ENCODE data around the gene CWF19L2. TPM values are rescaled to one million over a fixed set of nuclear protein-coding genes. Genes with fewer than 3 reads are reported as not detected.

The CWF19L2 gene
- total RNA-seq, 3 donors from 2014 or later, result 9.0 to 20.2 (median 12.7) TPM

DNA sequence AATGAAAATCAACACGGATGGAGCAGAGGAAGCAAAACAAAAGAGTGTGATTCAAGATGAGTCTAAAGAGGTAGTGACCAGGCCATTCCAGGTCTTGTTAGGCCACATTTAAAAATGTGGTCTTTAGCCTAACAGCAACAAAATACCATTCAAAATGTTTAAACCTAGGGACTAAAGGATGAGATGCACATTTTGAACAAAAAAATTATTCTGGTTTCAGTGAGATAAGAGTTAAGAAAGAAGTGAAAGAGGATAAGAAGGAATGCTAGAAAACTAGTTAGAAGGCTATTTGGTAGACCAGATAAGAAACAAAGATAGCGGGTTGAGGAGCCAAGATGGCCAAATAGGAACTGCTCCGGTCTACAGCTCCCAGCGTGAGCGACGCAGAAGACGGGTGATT lies 85.2 kb downstream of the CWF19L2 start:
- H3K4me1 ChIP-seq (ENCODE audit: low read depth), result no peaks in the 10 kb centered on the region
- H3K4me3 ChIP-seq, result no peak overlapping the region
- H3K36me3 ChIP-seq (ENCODE audit: low read depth), result no peaks in the 10 kb centered on the region
- intact Hi-C loops (cut with DNase I, micrococcal nuclease), result no loop called here
- ATAC-seq (no peak), DNase-seq (no peak)
- no peaks in the 10 kb centered on the region for H3K9me3 ChIP-seq
- TF ChIP-seq, protein P1, sequence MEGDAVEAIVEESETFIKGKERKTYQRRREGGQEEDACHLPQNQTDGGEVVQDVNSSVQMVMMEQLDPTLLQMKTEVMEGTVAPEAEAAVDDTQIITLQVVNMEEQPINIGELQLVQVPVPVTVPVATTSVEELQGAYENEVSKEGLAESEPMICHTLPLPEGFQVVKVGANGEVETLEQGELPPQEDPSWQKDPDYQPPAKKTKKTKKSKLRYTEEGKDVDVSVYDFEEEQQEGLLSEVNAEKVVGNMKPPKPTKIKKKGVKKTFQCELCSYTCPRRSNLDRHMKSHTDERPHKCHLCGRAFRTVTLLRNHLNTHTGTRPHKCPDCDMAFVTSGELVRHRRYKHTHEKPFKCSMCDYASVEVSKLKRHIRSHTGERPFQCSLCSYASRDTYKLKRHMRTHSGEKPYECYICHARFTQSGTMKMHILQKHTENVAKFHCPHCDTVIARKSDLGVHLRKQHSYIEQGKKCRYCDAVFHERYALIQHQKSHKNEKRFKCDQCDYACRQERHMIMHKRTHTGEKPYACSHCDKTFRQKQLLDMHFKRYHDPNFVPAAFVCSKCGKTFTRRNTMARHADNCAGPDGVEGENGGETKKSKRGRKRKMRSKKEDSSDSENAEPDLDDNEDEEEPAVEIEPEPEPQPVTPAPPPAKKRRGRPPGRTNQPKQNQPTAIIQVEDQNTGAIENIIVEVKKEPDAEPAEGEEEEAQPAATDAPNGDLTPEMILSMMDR (IDR thresholded peaks at IDR 0.05), result no peak

DNA sequence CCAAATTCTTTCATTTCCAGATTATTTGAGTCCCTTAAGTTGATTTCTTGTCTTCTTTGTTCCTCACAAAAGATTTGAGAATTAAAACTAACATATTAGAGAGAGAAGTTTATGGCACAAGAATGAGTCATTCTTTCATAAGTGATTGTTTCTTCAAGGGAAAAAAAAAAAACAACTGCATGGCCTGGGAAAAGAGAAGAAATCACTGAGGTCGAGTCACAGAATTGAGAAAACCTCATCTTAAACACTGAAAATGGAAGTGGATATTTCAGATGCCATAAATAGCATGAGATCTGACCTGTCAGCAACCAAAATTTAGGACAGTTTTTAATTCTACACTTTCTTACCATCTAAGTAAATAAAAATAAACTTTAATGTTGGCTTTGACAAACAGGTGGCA lies 87.2 kb downstream of the CWF19L2 start:
- DNase-seq, result no peak
- Histone ChIP-seq H3K9me3 (no peaks in the 10 kb centered on the region), H3K36me3 (ENCODE audit: low read depth) (no peaks in the 10 kb centered on the region), H3K4me3 (no peak overlapping the region), H3K4me1 (ENCODE audit: low read depth) (no peaks in the 10 kb centered on the region)
- no peak for ATAC-seq
- intact Hi-C loops (cut with DNase I, micrococcal nuclease), result no loop called here
- TF ChIP-seq, protein P1 (IDR thresholded peaks at IDR 0.05), result no peak

DNA sequence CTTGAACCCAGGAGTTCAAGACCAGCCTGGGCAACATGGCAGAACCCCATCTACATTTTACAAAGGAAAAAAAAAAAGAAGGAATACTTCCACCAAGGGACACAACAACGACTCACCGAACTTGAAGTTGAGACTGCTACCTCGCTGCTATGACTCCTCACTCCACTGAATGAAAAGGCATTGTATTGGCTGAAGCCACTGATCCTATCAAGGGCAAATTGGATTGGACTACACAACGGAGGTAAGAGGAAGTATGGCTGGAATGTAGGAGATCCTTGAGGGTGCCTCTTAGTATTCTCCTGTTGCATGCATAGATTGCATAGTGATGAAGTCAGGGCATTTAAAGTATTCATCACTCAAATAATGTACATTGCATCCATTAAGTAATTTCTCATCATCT lies 97.9 kb downstream of the CWF19L2 start:
- ATAC-seq, result no peak
- TF ChIP-seq, protein P1 (IDR thresholded peaks at IDR 0.05), result no peak

DNA sequence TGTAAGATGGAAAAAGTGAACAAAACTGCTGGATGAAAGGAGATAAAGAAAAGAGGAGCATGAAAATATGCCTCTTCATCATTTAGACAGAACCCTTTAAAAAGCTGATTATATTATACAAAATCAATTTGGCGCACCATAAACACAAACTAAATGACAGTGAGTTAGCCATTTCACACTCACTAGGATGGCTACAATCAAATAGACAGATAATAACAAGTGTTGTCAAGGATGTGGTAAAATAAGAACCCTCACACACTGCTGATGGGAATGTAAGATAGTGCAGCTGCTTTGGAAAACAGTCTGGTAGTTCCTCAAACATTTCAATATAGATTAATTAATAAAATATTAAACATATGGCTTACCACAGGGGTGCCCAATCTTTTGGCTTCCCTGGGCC lies 99.7 kb downstream of the CWF19L2 start:
- intact Hi-C loops (cut with DNase I, micrococcal nuclease), result no loop called here
- ATAC-seq, result no peak
- H3K36me3 ChIP-seq (ENCODE audit: low read depth), result no peaks in the 10 kb centered on the region
- H3K4me3 ChIP-seq, result no peak overlapping the region
- DNase-seq, result no peak
- no peaks in the 10 kb centered on the region for H3K4me1 ChIP-seq (ENCODE audit: low read depth)
- TF ChIP-seq, protein P1 (IDR thresholded peaks at IDR 0.05), result no peak
- no peaks in the 10 kb centered on the region for H3K9me3 ChIP-seq

More for the DNA sequence above, 97.9 kb downstream of the CWF19L2 start:
- Histone ChIP-seq H3K4me3 (no peak overlapping the region), H3K9me3 (no peaks in the 10 kb centered on the region), H3K4me1 (ENCODE audit: low read depth) (no peaks in the 10 kb centered on the region), H3K36me3 (ENCODE audit: low read depth) (no peaks in the 10 kb centered on the region)
- no peak for DNase-seq
- intact Hi-C loops (cut with DNase I, micrococcal nuclease), result no loop called here

DNA sequence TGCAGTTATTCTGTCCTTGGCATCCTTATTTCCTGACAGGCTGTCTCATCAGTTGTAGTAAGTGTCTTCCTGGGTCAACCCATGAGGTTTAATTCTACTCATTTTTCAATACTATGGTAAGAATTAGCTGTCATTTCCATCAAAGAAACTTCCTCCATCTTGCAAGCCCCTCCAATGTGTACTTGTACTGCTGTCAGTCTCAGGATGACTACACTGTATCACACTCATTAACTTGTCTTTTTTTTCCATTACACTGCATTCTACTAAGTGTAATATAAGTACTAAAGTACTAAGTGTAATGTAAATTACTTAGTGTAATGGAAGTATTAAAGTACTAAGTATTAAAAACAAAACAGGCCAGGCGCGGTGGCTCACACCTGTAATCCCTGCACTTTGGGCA lies 102.8 kb downstream of the CWF19L2 start:
- intact Hi-C loops (cut with DNase I, micrococcal nuclease), result no loop called here
- DNase-seq, result no peak
- Histone ChIP-seq H3K36me3 (ENCODE audit: low read depth) (no peaks in the 10 kb centered on the region), H3K4me3 (no peak overlapping the region), H3K4me1 (ENCODE audit: low read depth) (no peaks in the 10 kb centered on the region), H3K9me3 (no peaks in the 10 kb centered on the region)
- ATAC-seq, result no peak
- TF ChIP-seq, protein P1 (IDR thresholded peaks at IDR 0.05), result no peak

DNA sequence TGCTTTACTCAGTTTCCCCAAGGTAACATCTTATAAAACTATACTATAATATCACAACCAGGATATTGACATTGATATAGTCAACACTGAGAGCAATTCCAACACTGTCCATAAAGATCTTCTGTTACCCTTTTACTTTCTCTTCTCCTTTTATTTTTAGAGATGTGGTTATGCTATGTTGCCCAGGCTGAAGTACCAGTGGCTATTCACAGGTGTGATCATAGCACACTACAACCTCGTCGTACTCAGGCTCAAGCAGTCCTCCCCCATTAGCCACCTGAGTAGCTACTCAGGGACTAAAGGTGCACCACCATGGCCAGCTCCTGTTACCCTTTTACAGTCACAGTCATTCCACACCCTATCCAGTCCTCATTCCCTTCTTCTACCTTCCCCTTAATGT lies 119.7 kb downstream of the CWF19L2 start:
- Histone ChIP-seq H3K4me1 (ENCODE audit: low read depth) (no peaks in the 10 kb centered on the region), H3K36me3 (ENCODE audit: low read depth) (no peaks in the 10 kb centered on the region), H3K9me3 (no peaks in the 10 kb centered on the region), H3K4me3 (no peak overlapping the region)
- DNase-seq (no peak), ATAC-seq (no peak)
- intact Hi-C loops (cut with DNase I, micrococcal nuclease), result no loop called here
- TF ChIP-seq, protein P1 (IDR thresholded peaks at IDR 0.05), result no peak
